22Rv1 (cell line): ENCODE results near the gene GRAMD4.

Experiments
- H3K27ac ChIP-seq: fragments of 450-650 bp; 2 replicates; pipeline ENCODE4 v1.5.1; 2017
- ZFX ChIP-seq: fragments of 450-650 bp; IDR thresholded peaks from 2 replicates; pipeline ENCODE4 v1.6.1; 2017; ENCODE audit warnings: antibody characterized with exemption, borderline replicate concordance
- TF ChIP-seq, protein P1 (sequence below): fragments of 450-650 bp; IDR thresholded peaks from 2 replicates; pipeline ENCODE4 v1.5.1; 2017; ENCODE audit warnings: mild to moderate bottlenecking

The GRAMD4 gene

DNA sequence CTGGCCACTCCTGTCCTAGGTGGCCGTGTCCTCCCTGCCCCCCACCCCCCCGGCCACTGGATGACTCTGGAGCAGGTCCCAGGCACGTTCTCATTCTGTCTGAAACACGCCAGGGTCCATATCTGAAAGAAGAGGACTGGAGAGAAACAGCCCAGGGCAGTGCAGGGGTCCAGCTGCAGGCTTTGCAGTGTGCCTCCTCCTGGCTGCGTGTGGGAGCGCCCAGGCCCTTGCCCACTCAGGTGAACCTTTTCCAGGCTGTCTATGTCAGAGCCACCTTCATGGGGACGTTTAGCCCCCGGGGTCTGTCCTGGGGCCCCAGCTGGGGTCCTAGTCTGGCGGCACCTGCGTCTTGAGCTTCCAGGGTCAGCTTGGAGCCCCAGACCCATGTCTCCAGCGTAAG is 15.6 kb downstream of the GRAMD4 start:
- no peak overlapping the region for H3K27ac ChIP-seq
- TF ChIP-seq ZFX = no peak
- TF ChIP-seq, protein P1, sequence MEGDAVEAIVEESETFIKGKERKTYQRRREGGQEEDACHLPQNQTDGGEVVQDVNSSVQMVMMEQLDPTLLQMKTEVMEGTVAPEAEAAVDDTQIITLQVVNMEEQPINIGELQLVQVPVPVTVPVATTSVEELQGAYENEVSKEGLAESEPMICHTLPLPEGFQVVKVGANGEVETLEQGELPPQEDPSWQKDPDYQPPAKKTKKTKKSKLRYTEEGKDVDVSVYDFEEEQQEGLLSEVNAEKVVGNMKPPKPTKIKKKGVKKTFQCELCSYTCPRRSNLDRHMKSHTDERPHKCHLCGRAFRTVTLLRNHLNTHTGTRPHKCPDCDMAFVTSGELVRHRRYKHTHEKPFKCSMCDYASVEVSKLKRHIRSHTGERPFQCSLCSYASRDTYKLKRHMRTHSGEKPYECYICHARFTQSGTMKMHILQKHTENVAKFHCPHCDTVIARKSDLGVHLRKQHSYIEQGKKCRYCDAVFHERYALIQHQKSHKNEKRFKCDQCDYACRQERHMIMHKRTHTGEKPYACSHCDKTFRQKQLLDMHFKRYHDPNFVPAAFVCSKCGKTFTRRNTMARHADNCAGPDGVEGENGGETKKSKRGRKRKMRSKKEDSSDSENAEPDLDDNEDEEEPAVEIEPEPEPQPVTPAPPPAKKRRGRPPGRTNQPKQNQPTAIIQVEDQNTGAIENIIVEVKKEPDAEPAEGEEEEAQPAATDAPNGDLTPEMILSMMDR = no peak

GRCh38 chr22:46636221-46637002 is 16.2 kb downstream of the GRAMD4 start:
- no peak overlapping the region for H3K27ac ChIP-seq

GRCh38 chr22:46637711-46638600 is 17.8 kb downstream of the GRAMD4 start:
- no peak overlapping the region for H3K27ac ChIP-seq

More at GRCh38 chr22:46636221-46637002, 16.2 kb downstream of the GRAMD4 start:
- no peak for TF ChIP-seq ZFX
- TF ChIP-seq, protein P1 = no peak

DNA sequence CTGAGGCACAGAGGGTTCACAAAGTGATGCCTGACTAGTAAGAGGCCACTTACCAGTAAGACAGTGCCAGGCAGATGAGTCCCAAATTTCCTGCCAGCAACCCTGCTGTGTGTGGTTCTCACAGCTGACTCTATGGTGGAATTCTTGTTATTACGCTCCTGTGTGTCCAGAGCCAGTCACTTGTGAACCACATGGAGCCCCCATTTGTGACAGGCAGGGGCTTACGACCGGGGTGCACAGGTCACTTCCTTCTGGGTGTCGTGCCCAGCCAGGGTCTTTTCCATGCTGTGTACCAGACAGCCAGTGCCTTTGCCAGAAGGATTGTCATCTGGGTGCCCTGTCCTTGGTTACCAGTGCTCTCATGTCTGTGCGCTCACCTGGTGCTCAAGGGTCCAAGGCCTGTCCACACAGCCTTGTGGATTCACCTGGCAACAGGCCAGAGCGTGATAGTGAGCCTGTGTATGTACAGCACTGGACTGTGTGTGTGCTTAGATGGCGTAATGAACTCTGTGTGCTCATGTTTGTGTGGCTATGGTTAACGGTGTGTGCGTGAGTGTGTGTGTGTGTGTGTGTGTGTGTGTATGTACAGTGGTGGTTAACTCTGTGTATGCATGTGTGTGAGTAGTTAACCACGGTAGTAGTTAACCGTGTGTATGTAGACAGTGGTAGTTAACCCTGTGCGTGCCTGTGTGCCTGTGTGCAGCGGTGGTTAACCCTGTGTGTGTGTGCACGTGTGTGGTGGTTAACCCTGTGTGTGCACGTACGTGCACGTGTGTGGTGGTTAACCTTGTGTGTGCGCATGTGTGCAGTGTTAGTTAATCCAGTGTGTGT is 18.6 kb downstream of the GRAMD4 start:
- TF ChIP-seq, protein P1 = no peak
- no peak for TF ChIP-seq ZFX
- H3K27ac ChIP-seq = no peak overlapping the region

More at GRCh38 chr22:46637711-46638600, 17.8 kb downstream of the GRAMD4 start:
- TF ChIP-seq, protein P1 = no peak
- no peak for TF ChIP-seq ZFX

GRCh38 chr22:46639843-46640242 is 19.7 kb downstream of the GRAMD4 start:
- TF ChIP-seq, protein P1 = no peak
- no peak overlapping the region for H3K27ac ChIP-seq

GRCh38 chr22:46640293-46641055 is 20.3 kb downstream of the GRAMD4 start:
- H3K27ac ChIP-seq = no peak overlapping the region
- TF ChIP-seq, protein P1 = no peak
- no peak for TF ChIP-seq ZFX
